ENCODE measurements around the gene ABO.
"Not testable (repeated sequence)": the region's sequence is repeated elsewhere in the genome, so short reads cannot be mapped to it uniquely, and the experiment has no call there.

The ABO gene

DNA sequence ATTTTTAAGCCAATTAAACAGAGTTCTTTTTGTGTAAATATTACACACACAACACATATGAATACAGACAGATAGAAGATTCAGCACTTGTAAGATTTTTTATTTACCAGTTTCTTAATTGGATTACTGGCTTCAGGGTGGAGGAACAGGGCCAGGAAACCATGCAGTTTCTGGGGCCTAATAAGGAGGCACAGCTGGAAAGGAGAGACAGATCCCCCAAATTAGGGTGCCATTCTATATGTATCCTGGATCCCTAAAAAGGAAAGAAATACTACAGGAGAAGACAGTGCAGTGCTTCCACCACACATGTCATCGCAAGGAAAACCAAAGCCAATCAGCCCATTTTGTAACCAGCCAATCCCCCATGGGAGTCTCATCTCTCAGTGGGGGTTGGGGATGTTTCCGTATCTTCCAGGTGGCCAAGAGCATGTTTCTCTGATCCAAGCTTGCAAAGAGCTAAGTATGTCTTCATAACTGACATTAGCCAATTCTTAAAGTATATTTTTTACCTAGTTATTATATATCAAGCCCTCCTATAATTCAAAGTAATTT is 15.8 kb upstream of the ABO start:
- DNase-seq (ENCODE audit: low spot score) = no peak

DNA sequence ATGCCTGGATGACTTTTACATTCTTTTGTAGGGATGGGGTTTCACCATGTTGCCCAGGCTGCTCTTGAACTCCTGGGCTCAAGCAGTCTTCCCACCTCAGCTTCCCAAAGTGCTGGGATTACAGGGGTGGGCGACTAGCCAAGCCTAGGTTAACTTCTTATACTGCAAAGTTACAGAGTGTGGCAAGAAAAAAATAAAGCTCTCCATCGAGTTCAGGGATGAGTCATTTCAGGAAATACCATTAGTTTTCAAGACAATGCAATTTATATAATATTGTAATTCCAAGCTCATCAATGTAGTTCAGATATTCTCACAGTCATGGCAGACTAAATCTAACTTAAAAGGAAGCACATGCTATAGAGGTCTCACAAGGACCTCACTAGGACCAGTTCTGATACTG is 11.5 kb upstream of the ABO start:
- no peak for DNase-seq (ENCODE audit: low spot score)

- no peak for DNase-seq (ENCODE audit: low spot score)
These were observed 10.3 kb upstream of the ABO start for GRCh38 chr9:133285252-133285775.

GRCh38 chr9:133284362-133284761 is 9.4 kb upstream of the ABO start:
- no peak for DNase-seq (ENCODE audit: low spot score)

GRCh38 chr9:133283255-133284032 is 8.4 kb upstream of the ABO start:
- not testable (repeated sequence) for DNase-seq (ENCODE audit: low spot score)

DNA sequence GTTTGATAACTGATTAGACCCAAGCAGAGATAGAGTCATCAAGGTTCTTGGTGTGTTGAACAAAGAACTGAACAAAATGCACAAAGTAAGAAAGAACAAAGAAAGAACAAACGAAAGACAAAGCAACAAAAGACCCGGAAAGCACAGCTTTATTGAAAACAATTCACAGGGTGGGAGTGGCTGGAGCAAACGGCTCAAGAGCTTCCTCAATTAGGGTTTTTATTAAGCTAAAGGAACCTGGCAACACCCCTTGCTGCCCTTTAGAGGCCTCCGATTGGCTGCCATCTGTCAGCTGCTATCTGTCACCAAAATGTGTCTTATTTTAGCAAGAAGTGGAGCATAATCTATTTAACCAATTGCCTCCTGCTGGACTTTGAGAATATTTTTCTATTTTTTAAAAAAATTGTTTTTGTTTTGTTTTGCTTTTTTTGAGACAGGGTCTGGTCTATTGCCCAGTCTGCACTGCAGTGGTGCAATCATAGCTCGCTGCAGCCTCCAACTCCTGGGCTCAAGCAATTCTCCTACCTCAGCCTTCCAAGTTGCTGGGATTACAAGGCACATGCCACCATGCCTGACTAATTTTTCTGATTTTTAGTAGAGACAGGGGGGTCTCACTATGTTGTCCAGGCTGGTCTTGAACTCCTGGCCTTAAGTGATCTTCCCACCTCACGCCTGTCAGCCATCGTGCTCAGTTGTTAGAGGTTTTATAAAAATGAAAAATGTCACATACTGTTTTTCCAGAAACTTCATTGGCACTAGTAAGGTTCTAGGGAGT is 7.7 kb upstream of the ABO start:
- no peak for DNase-seq (ENCODE audit: low spot score)

DNA sequence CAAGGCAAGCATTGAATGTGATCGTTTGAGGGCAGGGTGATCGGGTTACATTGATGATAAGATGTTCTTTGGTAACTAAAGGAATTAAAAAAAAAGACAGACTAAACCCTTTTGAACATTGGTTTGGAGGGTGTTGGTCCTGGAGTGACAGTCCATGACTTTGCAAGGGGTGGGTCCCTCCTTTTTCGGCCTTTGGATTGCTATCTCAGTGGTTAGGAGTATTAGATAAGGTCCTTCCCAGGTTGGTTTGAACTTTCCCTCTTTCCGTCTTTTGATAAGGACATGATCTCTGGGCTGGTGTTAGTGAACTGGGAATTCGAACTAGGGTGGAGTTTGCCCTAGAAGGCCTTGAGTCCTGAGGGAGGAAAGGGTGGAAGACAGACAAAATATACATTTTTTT is 5.4 kb upstream of the ABO start:
- DNase-seq (ENCODE audit: low spot score) = no peak

DNA sequence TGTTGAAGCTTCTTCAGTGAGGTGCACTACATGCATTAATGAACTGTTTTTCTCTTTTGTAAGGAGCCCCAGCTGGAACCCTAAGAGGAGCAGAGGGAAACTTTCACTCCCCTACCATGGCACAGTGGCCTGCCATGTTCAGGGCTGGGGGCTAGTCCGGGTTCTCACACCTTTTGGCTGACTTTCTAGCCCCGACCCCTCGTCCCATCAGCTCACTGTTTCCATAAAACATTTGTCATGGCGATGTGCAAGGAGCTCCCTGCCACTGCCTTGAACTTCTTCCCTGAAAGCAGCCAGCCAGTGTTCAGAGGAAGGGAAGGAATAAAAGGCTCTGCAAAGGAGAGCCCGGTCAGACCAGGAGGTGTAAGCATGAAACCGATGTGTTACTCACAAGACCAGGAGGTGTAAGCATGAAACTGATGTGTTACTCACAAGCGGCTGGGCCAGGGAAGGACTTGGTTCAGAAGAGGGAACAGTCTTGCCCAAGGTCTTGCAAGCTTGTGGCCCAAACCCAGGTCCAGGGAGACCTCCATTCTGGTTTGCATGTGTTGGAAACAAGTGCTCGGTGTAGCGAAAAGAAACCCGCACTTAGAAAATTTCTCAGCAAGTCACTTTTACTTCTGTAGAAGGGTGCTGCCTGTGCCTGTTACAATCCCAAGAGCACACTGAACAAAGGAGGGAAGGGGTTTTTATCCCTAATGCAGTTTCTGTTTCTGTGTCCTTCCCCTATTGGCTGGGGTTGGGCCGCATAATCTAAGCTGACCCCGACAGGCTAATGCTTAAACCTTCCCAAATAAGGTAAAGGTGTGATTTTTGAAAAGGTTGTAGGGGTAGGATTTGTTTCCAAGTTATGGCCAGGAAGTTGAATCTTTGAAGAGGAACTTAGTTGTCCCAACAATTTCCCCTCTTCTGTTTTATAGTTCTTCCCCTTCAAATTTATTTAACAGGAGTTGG is 3.4 kb upstream of the ABO start:
- no peak for DNase-seq (ENCODE audit: low spot score)

DNA sequence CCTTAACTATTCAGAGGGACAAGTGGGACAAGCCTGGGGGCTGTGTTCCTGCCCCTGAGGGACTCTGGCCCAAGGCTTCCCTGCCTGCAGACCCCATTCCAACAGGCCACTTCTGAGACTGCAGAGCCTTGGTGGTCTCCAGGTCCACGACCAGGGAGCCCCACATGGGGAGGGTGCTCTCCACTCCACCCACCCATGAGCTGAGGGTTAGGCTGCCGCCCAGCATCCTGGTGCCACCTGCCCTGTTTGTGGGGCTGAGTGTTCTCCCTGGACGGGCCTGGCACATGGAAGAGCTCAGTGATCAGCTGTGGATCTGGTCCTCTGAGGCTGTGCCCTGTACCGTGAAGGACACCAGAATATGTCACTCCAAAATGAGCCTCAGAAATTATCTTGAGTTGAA is 2.5 kb upstream of the ABO start:
- no peak for DNase-seq (ENCODE audit: low spot score)

DNA sequence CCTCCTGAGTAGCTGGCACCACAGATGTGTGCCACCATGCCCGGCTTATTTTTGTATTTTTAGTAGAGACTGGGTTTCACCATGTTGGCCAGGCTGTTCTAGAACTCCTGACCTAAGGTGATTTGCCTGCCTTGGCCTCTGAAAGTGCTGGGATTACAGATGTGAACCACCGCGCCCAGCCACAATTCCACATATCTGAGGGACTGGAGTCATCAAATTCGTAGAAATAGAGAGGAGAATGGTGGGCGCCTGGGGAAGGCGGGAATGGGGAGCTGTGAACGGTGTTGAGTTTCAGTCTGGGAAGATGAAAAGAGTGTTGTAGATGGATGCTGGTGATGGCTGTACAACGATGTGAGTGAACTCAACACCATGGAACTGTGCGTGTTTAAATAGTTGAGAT is 1.9 kb upstream of the ABO start:
- DNase-seq (ENCODE audit: low spot score) = no peak

GRCh38 chr9:133276001-133276884 is 1.2 kb upstream of the ABO start:
- no peak for DNase-seq (ENCODE audit: low spot score)

DNA sequence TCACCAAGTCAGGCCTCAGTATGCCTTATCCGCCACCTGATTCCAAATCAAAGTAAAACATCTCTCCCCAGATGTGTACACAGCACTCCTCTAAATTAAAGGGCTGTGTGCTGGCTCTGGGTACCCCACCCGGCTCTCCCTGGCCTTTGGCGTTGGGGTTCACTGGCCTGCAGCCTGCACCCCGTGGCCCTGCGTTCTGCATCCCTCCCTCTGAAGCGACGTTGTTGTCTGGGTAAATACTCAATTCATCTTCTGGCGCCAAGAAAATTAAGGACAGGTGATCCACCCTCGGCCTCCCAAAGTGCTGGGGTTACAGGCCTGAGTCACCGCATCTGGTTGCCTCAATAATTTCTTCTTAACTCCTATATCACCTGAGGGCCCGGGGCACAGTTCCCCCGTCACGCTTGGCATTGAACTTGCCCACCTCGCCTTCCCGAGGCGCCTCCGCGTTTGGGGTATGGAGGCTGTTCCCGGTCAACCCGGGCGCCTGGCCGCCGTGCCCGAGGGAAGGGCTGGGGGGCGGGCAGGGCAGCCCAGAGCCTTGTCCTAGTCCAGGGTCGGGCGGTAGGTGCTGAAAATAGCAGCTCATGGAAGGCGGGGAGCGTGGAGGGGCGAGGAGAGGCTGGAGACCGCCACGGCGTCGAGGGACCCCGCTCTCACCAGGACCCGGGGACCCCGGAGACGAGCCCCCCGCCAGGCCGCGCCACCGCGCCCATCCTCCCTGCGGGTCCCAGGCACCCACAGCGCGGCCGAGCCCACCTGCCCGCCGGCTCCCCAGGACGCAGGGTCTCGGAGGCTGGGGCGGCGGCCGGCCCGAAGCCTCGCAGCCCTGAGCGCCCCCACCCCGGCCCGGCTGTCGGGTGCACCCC is 531 bp downstream of the ABO start:
- no peak for DNase-seq (ENCODE audit: low spot score)

DNA sequence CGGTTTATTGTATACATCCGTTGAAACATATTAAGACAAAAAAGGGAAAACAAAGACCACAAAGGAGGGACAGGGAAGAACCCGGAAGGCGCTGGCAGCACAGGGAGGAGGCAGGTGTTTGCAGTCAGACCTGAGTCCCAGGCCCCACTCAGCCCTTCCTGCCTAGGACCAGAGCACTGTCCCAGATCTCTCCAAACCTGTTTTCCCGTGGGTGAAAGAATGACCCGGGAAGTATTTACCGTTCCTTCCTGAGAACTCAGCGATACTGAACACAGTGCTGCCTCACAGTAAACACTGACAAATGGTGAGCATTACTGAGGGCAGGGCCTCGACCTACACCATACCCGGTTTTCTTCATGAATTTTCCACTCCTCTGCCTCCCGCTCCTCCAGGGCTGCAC is 1.2 kb downstream of the ABO start:
- DNase-seq (ENCODE audit: low spot score) = no peak

GRCh38 chr9:133273098-133273497 is 1.9 kb downstream of the ABO start:
- DNase-seq (ENCODE audit: low spot score) = no peak

GRCh38 chr9:133269537-133270362 is 5.3 kb downstream of the ABO start:
- DNase-seq (ENCODE audit: low spot score) = no peak

- DNase-seq (ENCODE audit: low spot score) = not testable (repeated sequence)
These were observed 5.9 kb downstream of the ABO start for GRCh38 chr9:133269136-133269535.

DNA sequence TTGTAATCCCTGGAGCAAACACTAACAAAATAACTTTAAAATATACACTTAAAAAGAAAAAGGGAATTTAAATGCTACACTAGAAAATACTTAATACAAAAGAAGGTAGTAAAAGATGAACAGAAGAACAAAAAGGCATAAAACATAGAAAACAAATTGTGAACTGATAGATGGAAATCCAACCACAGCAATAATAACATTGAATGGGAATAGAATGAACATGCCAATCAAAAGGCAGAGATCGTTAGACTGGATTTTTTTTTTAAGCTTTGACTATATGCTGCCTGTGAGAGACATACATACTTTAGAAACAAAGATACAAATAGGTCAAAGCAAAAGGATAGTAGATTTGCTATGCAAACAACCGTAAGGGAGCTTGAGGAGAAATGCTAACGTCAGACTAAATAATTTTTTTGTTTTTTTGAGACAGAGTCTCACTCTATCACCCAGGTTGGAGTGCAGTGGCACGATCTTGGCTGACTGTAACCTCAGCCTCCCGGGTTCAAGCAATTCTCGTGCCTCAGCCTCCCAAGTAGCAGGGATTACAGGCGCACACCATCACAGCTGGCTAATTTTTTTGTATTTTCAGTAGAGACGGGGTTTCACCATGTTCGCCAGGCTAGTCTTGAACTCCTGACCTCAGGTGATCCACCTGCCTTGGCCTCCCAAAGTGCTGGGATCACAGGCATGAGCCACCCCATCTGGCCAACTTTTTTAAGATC is 6.5 kb downstream of the ABO start:
- DNase-seq (ENCODE audit: low spot score) = no peak

- no peak for DNase-seq (ENCODE audit: low spot score)
These were observed 10.7 kb downstream of the ABO start for GRCh38 chr9:133264235-133264764.
